Upper lobe of right lung (tissue), 1 donor: ENCODE results near the gene GPRC6A. TPM values are rescaled to one million over a fixed set of nuclear protein-coding genes. Genes with fewer than 3 reads are reported as not detected.

Source experiments
- ATAC-seq: fragments of 200-7000 bp; cut with Tn5 transposase; one replicate; pipeline ENCODE4 v1.9.1; 2020; ENCODE audit warnings: mild to moderate bottlenecking, moderate library complexity
- DNase-seq: peaks from one replicate; pipeline ENCODE4 v3.0.0-alpha.2; 2020
- H3K27ac ChIP-seq: fragments of 200-600 bp; one replicate; pipeline ENCODE4 v1.8.0; 2022
- H3K27me3 ChIP-seq: fragments of 200-600 bp; one replicate; pipeline ENCODE4 v1.8.0; 2022; ENCODE audit warnings: mild to moderate bottlenecking
- H3K36me3 ChIP-seq: fragments of 200-600 bp; one replicate; pipeline ENCODE4 v1.8.0; 2022
- H3K4me1 ChIP-seq: fragments of 200-600 bp; one replicate; pipeline ENCODE4 v1.8.0; 2022
- H3K4me3 ChIP-seq: fragments of 200-600 bp; one replicate; pipeline ENCODE4 v1.8.0; 2022; ENCODE audit warnings: mild to moderate bottlenecking
- H3K9me3 ChIP-seq: fragments of 200-600 bp; one replicate; pipeline ENCODE4 v1.8.0; 2022
- intact Hi-C: fragments of 100-400 bp; cut with DNase I; formaldehyde crosslinking; loops from one replicate; pipeline ENCODE4 v1.11.0; 2022
- total RNA-seq: library from RNA; stranded (reverse); fragmentation: NEBNext Ultra II Directional; extraction: Animal tissue kit (Norgen Biotek cat#: 25700); gene quantifications from one replicate; pipeline ENCODE4 v1.2.1, GENCODE V29; 2021
- TF ChIP-seq, protein P1 (sequence below): fragments of 200-600 bp; IDR thresholded peaks from one replicate; pipeline ENCODE4 v1.8.0; 2022; ENCODE audit warnings: antibody characterized with exemption
- donor health status: DM: no; HTN: yes; CAD: no; lungs with severe emphysema.

GPRC6A gene
- total RNA-seq, 1 donor from 2014 or later = not detected

DNA sequence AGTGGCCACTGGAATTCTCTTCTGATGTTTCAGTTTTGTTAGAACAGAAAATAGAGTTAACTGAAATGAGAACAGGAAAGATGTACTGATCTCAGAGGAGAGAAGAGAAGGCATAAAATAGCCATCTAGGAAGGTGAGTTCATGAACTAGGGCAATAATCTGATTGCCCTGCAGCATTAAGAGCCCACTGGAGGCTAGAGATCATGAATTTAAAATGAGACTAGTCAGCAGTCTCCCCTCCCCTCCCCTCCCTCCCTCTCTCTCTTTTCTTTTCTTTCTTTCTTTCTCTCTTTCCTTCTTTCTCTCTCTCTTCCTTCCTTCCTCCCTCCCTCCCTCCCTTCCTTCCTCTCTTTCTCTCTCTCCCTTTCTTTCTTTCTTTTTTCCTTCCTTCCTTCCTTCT, 28.9 kb downstream of the GPRC6A start:
- Histone ChIP-seq H3K36me3 (no peaks in the 10 kb centered on the region), H3K27ac (no peak overlapping the region), H3K9me3 (no peaks in the 10 kb centered on the region), H3K4me3 (no peak overlapping the region), H3K4me1 (no peaks in the 10 kb centered on the region), H3K27me3 (no peaks in the 10 kb centered on the region)
- ATAC-seq = no peak
- DNase-seq = no peak
- TF ChIP-seq, protein P1, sequence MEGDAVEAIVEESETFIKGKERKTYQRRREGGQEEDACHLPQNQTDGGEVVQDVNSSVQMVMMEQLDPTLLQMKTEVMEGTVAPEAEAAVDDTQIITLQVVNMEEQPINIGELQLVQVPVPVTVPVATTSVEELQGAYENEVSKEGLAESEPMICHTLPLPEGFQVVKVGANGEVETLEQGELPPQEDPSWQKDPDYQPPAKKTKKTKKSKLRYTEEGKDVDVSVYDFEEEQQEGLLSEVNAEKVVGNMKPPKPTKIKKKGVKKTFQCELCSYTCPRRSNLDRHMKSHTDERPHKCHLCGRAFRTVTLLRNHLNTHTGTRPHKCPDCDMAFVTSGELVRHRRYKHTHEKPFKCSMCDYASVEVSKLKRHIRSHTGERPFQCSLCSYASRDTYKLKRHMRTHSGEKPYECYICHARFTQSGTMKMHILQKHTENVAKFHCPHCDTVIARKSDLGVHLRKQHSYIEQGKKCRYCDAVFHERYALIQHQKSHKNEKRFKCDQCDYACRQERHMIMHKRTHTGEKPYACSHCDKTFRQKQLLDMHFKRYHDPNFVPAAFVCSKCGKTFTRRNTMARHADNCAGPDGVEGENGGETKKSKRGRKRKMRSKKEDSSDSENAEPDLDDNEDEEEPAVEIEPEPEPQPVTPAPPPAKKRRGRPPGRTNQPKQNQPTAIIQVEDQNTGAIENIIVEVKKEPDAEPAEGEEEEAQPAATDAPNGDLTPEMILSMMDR = no peak
- intact Hi-C loops = no loop called here

DNA sequence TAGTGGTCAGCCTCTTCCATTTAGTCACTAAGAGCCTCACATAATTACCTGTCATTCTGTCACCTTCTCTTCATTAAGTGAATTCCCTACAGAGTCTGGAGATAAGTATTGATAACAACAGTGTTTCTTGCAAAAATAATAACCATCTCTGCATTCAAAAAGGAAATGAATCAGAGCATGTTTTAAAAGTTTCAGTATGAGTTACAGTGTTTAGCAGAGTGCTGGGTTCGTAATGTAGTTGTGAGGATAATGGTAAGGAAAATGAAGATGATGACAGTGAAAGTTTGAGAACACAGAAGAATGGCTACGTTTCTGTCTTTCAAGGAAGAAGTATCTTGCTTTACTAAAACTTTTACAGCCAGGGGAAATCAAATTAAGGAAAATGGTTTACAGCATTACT, 31.3 kb downstream of the GPRC6A start:
- Histone ChIP-seq H3K9me3 (no peaks in the 10 kb centered on the region), H3K4me1 (no peaks in the 10 kb centered on the region), H3K36me3 (no peaks in the 10 kb centered on the region), H3K27me3 (no peaks in the 10 kb centered on the region), H3K4me3 (no peak overlapping the region), H3K27ac (no peak overlapping the region)
- DNase-seq (no peak), ATAC-seq (no peak)
- TF ChIP-seq, protein P1 = no peak
- intact Hi-C loops = no loop called here

DNA sequence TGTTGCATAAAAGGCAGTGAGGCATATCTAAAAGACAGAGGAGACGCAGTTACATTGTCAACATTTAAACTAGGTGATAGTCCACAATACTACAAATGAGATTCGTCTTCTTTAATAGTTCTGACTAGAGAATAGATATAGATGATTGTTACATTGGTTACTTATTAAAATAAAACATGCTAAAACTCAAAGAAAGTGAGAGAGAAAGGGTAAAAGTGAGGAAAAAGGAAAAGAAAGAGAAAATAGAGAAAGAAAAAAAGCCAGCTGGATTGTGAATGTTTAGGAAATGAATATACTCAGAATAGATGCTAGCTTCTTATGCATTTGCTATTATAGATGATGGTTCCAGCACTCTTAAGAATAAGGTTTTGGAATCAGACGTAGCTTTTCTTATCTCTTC, 35.7 kb downstream of the GPRC6A start:
- TF ChIP-seq, protein P1 = no peak
- DNase-seq = no peak
- intact Hi-C loops = no loop called here
- H3K27me3 ChIP-seq = peaks cover 4% of the 10 kb centered on the region
- no peaks in the 10 kb centered on the region for H3K36me3 ChIP-seq
- no peak overlapping the region for H3K4me3 ChIP-seq
- no peak for ATAC-seq
- H3K9me3 ChIP-seq = no peaks in the 10 kb centered on the region
- no peak overlapping the region for H3K27ac ChIP-seq
- H3K4me1 ChIP-seq = no peaks in the 10 kb centered on the region

DNA sequence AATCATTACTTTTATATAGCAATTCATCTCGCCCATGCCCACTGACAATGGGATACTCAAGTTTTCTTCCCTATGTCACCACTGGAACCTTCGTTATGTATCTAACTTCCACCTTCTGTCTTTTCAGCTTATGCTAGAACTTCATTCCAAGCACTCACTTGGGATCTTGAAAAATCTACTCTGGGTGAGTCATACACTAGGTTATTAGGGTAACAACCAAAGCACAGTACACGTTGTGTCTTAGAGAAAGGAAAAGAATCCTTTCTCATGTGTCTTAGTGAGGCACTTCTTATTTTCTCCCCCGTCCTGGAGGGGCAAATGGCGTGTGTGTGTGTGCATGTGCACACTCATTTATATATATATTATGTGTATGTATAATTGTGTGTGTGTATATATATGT, 45.0 kb downstream of the GPRC6A start:
- H3K4me3 ChIP-seq = no peak overlapping the region
- H3K27ac ChIP-seq = no peak overlapping the region
- TF ChIP-seq, protein P1 = no peak
- H3K4me1 ChIP-seq = peaks cover 5% of the 10 kb centered on the region
- intact Hi-C loops = no loop called here
- H3K27me3 ChIP-seq = peaks cover 6% of the 10 kb centered on the region
- H3K36me3 ChIP-seq = no peaks in the 10 kb centered on the region
- ATAC-seq (no peak), DNase-seq (no peak)
- no peaks in the 10 kb centered on the region for H3K9me3 ChIP-seq

DNA sequence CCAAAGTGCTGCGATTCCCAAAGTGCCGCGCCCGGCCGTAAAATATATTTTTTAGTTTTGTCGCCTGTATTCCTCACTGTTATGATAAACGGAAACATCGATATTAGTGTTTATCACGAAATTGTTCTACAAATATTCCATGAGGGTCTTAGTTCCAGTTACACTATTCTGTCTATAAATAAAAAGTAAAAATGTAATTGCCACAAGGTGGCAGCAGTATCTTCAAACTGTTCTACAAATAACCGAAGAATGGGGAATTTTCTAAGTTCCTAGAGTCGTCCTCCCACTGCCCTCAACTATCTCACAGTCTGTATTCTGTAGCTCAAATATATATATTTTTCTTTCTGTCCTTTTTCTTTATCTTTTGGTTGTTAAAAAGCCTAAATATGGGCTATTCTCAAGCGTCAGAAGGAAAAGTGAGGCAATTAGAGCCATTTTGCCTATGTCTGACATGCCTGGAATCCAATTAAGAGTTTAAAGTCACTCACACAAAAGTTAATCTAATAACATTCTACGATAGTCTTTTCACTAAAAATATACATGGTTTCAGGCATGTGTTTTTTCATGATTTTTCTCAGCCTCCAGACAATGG, 49.2 kb downstream of the GPRC6A start:
- peak; percentile 37 for ATAC-seq
- intact Hi-C loops = no loop called here
- H3K4me1 ChIP-seq = peaks cover 5% of the 10 kb centered on the region
- H3K27me3 ChIP-seq = peaks cover 6% of the 10 kb centered on the region
- no peaks in the 10 kb centered on the region for H3K36me3 ChIP-seq
- DNase-seq = no peak
- no peak overlapping the region for H3K27ac ChIP-seq
- TF ChIP-seq, protein P1 = peak; percentile 50
- H3K4me3 ChIP-seq = no peak overlapping the region
- no peaks in the 10 kb centered on the region for H3K9me3 ChIP-seq

DNA sequence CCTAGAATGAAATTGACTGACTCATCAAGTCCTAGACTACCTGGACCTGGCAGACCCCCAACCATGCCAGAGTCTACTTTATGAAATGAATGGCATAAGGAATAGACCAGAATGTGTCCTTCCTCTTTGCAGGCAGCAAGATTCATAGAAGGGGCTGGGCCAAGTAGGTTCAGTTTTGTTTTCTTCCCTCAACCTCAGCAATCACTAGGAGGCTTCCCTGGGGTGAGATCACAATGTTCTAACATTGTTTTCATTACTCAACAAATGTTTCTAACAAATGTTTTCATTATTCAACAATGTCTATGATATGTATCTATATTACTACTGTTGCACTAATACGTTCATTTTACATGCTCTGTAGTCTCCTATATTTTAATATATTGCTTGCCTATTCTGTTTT, 55.0 kb downstream of the GPRC6A start:
- intact Hi-C loops = no loop called here
- Histone ChIP-seq H3K36me3 (no peaks in the 10 kb centered on the region), H3K4me1 (no peaks in the 10 kb centered on the region), H3K27ac (no peak overlapping the region), H3K9me3 (no peaks in the 10 kb centered on the region), H3K4me3 (no peak overlapping the region), H3K27me3 (no peaks in the 10 kb centered on the region)
- ATAC-seq (no peak), DNase-seq (no peak)
- TF ChIP-seq, protein P1 = no peak
